Neural progenitor cell (in vitro differentiated cells): ENCODE results near the gene GPATCH4. TPM values are rescaled to one million over a fixed set of nuclear protein-coding genes. Genes with fewer than 3 reads are reported as not detected.
"Not testable (repeated sequence)": the region's sequence is repeated elsewhere in the genome, so short reads cannot be mapped to it uniquely, and the experiment has no call there.

Experiments
- DNase-seq: peaks from one replicate; pipeline ENCODE4 v3.0.0-alpha.2; 2016; ENCODE audit warnings: low spot score
- H2AFZ ChIP-seq: fragments of 200-600 bp; sonication (generic); replicated peaks from 2 replicates; pipeline ENCODE4 v1.6.1; 2016; ENCODE audit warnings: antibody characterized with exemption
- H3F3A ChIP-seq: fragments of 200-600 bp; sonication (generic); 2 replicates; pipeline ENCODE4 v1.6.1; 2016; ENCODE audit warnings: antibody characterized with exemption, low read depth
- H3K27ac ChIP-seq: fragments of 200-600 bp; sonication (generic); 2 replicates; pipeline ENCODE4 v1.5.1; 2016; ENCODE audit warnings: mild to moderate bottlenecking
- H3K27me3 ChIP-seq: fragments of 200-600 bp; sonication (generic); 2 replicates; pipeline ENCODE4 v1.6.1; 2016; ENCODE audit warnings: mild to moderate bottlenecking, moderate library complexity
- H3K36me3 ChIP-seq: fragments of 200-600 bp; sonication (generic); 2 replicates; pipeline ENCODE4 v1.5.1; 2016
- H3K4me1 ChIP-seq: fragments of 200-600 bp; sonication (generic); 2 replicates; pipeline ENCODE4 v1.6.1; 2016; ENCODE audit warnings: mixed run types
- H3K4me2 ChIP-seq: fragments of 200-600 bp; sonication (generic); 2 replicates; pipeline ENCODE4 v1.6.1; 2016
- H3K4me3 ChIP-seq: fragments of 200-600 bp; sonication (generic); 2 replicates; pipeline ENCODE4 v1.5.1; 2016
- H3K79me2 ChIP-seq: fragments of 200-600 bp; sonication (generic); 2 replicates; pipeline ENCODE4 v1.6.1; 2016; ENCODE audit warnings: low read depth
- H3K9ac ChIP-seq: fragments of 200-600 bp; sonication (generic); 2 replicates; pipeline ENCODE4 v1.6.1; 2016
- H3K9me3 ChIP-seq: fragments of 200-600 bp; sonication (generic); 2 replicates; pipeline ENCODE4 v1.5.1; 2016; ENCODE audit warnings: low read depth
- H4K20me1 ChIP-seq: fragments of 200-600 bp; sonication (generic); 2 replicates; pipeline ENCODE4 v1.6.1; 2016; ENCODE audit warnings: low read depth
- H3K27ac Mint-ChIP-seq: 3 replicates; pipeline ENCODE4 v1.8.0; 2021; ENCODE audit warnings: mixed read lengths
- H3K27me3 Mint-ChIP-seq: 2 replicates; pipeline ENCODE4 v1.8.0; 2022; ENCODE audit warnings: low read depth, mild to moderate bottlenecking, inconsistent platforms, moderate library complexity, mixed read lengths; ENCODE audit not compliant: insufficient read depth
- H3K36me3 Mint-ChIP-seq: 3 replicates; pipeline ENCODE4 v1.8.0; 2021; ENCODE audit warnings: mixed read lengths
- H3K4me1 Mint-ChIP-seq: 3 replicates; pipeline ENCODE4 v1.8.0; 2021; ENCODE audit warnings: mixed read lengths
- H3K4me3 Mint-ChIP-seq: 3 replicates; pipeline ENCODE4 v1.8.0; 2021; ENCODE audit warnings: mild to moderate bottlenecking, moderate library complexity, mixed read lengths
- H3K9me3 Mint-ChIP-seq: 3 replicates; pipeline ENCODE4 v1.8.0; 2020; ENCODE audit warnings: mixed read lengths
- CTCF ChIP-seq: fragments of 200-600 bp; sonication (generic); IDR thresholded peaks from 2 replicates; pipeline ENCODE4 v1.5.1; 2017; ENCODE audit warnings: antibody characterized with exemption, mild to moderate bottlenecking
- EZH2 ChIP-seq: fragments of 200-600 bp; sonication (generic); IDR thresholded peaks from 2 replicates; pipeline ENCODE4 v1.6.1; 2017; ENCODE audit warnings: antibody characterized with exemption, mild to moderate bottlenecking, moderate library complexity
- EZH2phosphoT487 ChIP-seq: fragments of 200-600 bp; sonication (generic); IDR thresholded peaks from 2 replicates; pipeline ENCODE4 v1.6.1; 2017; ENCODE audit warnings: antibody characterized with exemption
- total RNA-seq: library from RNA; depleted of rRNA; stranded (reverse); fragments of >200 nt; gene quantifications from 2 replicates; pipeline ENCODE4 v1.2.3, GENCODE V29; 2015; ENCODE audit warnings: low replicate concordance

The GPATCH4 gene
- total RNA-seq, 1 donor from 2014 or later = 17.2 TPM

- H3K4me1 Mint-ChIP-seq = peaks cover 8% of the 10 kb centered on the region
- H3K27me3 Mint-ChIP-seq = peaks cover 26% of the 10 kb centered on the region
- Histone ChIP-seq H3K9ac (no peak overlapping the region), H3K4me2 (no peak overlapping the region), H3K79me2 (no peaks in the 10 kb centered on the region), H3K4me3 (no peak overlapping the region), H3K36me3 (no peaks in the 10 kb centered on the region), H3F3A (peaks cover 6% of the 10 kb centered on the region), H4K20me1 (peaks cover 6% of the 10 kb centered on the region), H2AFZ (no peak overlapping the region), H3K4me1 (no peaks in the 10 kb centered on the region), H3K9me3 (no peaks in the 10 kb centered on the region), H3K27ac (no peak overlapping the region), H3K27me3 (peaks cover 67% of the 10 kb centered on the region)
- no peak overlapping the region for H3K27ac Mint-ChIP-seq
- no peaks in the 10 kb centered on the region for H3K36me3 Mint-ChIP-seq
- no peak for DNase-seq
- no peaks in the 10 kb centered on the region for H3K9me3 Mint-ChIP-seq
- TF ChIP-seq CTCF (no peak), EZH2phosphoT487 (no peak), EZH2 (no peak)
- no peak overlapping the region for H3K4me3 Mint-ChIP-seq
Measured at GRCh38 chr1:156616463-156616862, 15.2 kb upstream of the GPATCH4 start.

GRCh38 chr1:156615946-156616345, 14.7 kb upstream of the GPATCH4 start:
- no peaks in the 10 kb centered on the region for H3K79me2 ChIP-seq
- no peak overlapping the region for H3K4me2 ChIP-seq
- Mint-ChIP-seq H3K27ac (no peak overlapping the region), H3K36me3 (no peaks in the 10 kb centered on the region), H3K4me3 (no peak overlapping the region), H3K4me1 (peaks cover 8% of the 10 kb centered on the region), H3K9me3 (no peaks in the 10 kb centered on the region), H3K27me3 (peaks cover 27% of the 10 kb centered on the region)
- H3K36me3 ChIP-seq = no peaks in the 10 kb centered on the region
- H3K27ac ChIP-seq = no peak overlapping the region
- no peaks in the 10 kb centered on the region for H3K9me3 ChIP-seq
- peaks cover 6% of the 10 kb centered on the region for H4K20me1 ChIP-seq
- no peak for DNase-seq
- no peaks in the 10 kb centered on the region for H3K4me1 ChIP-seq
- TF ChIP-seq EZH2phosphoT487 (no peak), CTCF (no peak), EZH2 (no peak)
- H3K9ac ChIP-seq = no peak overlapping the region
- H3K27me3 ChIP-seq = peaks cover 64% of the 10 kb centered on the region
- H2AFZ ChIP-seq = no peak overlapping the region
- no peak overlapping the region for H3K4me3 ChIP-seq
- H3F3A ChIP-seq = peaks cover 6% of the 10 kb centered on the region

GRCh38 chr1:156612666-156613065, 11.4 kb upstream of the GPATCH4 start:
- Mint-ChIP-seq H3K27ac (no peak overlapping the region), H3K9me3 (no peaks in the 10 kb centered on the region), H3K27me3 (peaks cover 10% of the 10 kb centered on the region)

GRCh38 chr1:156610072-156610471, 8.8 kb upstream of the GPATCH4 start:
- DNase-seq, H3K9me3 ChIP-seq, H3F3A ChIP-seq, H3K79me2 ChIP-seq, H3K4me1 Mint-ChIP-seq, H4K20me1 ChIP-seq, H3K9me3 Mint-ChIP-seq, H3K4me2 ChIP-seq, H3K9ac ChIP-seq, H3K4me3 ChIP-seq, H3K4me3 Mint-ChIP-seq, H3K27ac Mint-ChIP-seq, H3K36me3 ChIP-seq, H3K27ac ChIP-seq, H2AFZ ChIP-seq, H3K27me3 Mint-ChIP-seq, H3K36me3 Mint-ChIP-seq, H3K4me1 ChIP-seq: not testable (repeated sequence)
- peaks cover 39% of the 10 kb centered on the region for H3K27me3 ChIP-seq

More at GRCh38 chr1:156612666-156613065, 11.4 kb upstream of the GPATCH4 start:
- H3K27ac ChIP-seq = no peak overlapping the region
- DNase-seq = no peak
- Mint-ChIP-seq H3K4me1 (peaks cover 5% of the 10 kb centered on the region), H3K4me3 (no peak overlapping the region), H3K36me3 (no peaks in the 10 kb centered on the region)
- no peaks in the 10 kb centered on the region for H3F3A ChIP-seq
- peaks cover 53% of the 10 kb centered on the region for H3K27me3 ChIP-seq
- TF ChIP-seq EZH2 (no peak), EZH2phosphoT487 (no peak)
- no peak overlapping the region for H3K4me2 ChIP-seq
- H3K4me3 ChIP-seq = no peak overlapping the region
- no peaks in the 10 kb centered on the region for H4K20me1 ChIP-seq
- H2AFZ ChIP-seq = no peak overlapping the region
- H3K9me3 ChIP-seq = no peaks in the 10 kb centered on the region
- H3K9ac ChIP-seq = no peak overlapping the region
- H3K4me1 ChIP-seq = no peaks in the 10 kb centered on the region
- no peaks in the 10 kb centered on the region for H3K36me3 ChIP-seq
- H3K79me2 ChIP-seq = no peaks in the 10 kb centered on the region
